ENCODE data around the gene ELP1.
"Not testable (repeated sequence)": the region's sequence is repeated elsewhere in the genome, so short reads cannot be mapped to it uniquely, and the experiment has no call there.

Gene ELP1

GRCh38 chr9:108924466-108924865 lies 9.5 kb downstream of the ELP1 start:
- FAIRE-seq (no peak), DNase-seq (ENCODE audit: low spot score) (no peak)

- no peak for DNase-seq (ENCODE audit: low spot score)
- FAIRE-seq: no peak
These were observed 12.7 kb downstream of the ELP1 start for GRCh38 chr9:108921200-108921599.

GRCh38 chr9:108920401-108920800 lies 13.5 kb downstream of the ELP1 start:
- DNase-seq (ENCODE audit: low spot score); FAIRE-seq: not testable (repeated sequence)

GRCh38 chr9:108919517-108919916 lies 14.4 kb downstream of the ELP1 start:
- DNase-seq (ENCODE audit: low spot score): no peak
- FAIRE-seq: no peak

DNA sequence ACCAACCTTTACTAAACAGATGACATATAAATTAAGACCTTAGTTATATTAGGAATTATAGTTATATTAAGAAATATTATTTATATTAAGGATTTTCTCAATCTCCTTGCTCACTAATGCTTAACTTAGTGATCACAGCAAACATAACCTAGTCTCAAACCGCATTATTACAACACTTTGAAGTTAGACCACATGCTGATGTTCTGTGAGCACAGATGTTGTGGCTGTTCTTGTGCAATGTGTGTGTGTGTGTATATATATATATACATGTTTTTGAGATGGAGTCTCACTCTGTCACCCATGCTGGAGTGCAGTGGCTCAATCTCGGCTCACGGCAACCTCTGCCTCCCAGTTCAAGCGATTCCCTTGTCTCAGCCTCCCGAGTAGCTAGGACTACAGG lies 20.5 kb downstream of the ELP1 start:
- no peak for DNase-seq (ENCODE audit: low spot score)
- no peak for FAIRE-seq

GRCh38 chr9:108911820-108912219 lies 22.1 kb downstream of the ELP1 start:
- FAIRE-seq (no peak), DNase-seq (ENCODE audit: low spot score) (no peak)

- DNase-seq (ENCODE audit: low spot score) (no peak), FAIRE-seq (no peak)
These were observed 23.0 kb downstream of the ELP1 start for GRCh38 chr9:108910914-108911313.

DNA sequence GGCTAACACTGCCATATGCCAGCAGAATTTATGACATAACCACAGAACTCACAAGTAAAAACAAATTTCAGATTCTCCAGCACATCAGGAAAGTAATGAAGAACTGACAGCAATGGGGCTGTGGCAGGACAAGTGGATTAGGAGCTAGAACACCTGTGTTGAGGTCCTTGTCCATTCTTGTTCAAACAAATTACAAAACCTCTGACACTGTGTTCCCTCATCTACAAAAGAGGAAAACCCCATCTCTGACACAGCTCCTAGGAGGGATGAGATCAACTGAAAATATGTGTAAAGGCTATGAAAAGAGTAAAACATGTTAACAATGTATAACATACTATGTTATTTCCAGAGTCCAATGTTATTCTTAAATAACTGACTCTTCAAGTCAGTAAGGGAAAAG lies 23.5 kb downstream of the ELP1 start:
- no peak for FAIRE-seq
- DNase-seq (ENCODE audit: low spot score): no peak

DNA sequence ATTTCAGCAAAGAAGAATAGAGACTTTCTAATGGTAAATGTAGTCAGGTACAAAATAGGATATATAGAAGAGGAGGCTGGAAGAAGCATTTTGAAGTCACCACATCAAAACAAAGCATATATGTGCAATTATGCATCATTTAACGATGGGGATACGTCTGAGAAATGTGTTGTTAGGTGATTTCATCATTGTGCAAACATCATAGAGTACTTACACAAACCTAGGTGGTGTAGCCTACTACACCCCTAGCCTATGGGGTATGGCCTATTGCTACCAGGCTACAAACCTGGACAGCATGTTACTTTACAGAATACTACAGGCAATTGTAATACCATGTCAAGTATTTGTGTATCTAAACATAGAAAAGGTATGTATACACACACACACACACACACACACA lies 28.4 kb downstream of the ELP1 start:
- FAIRE-seq (no peak), DNase-seq (ENCODE audit: low spot score) (no peak)

- DNase-seq (ENCODE audit: low spot score): no peak
- no peak for FAIRE-seq
These were observed 29.8 kb downstream of the ELP1 start for GRCh38 chr9:108904161-108904560.

GRCh38 chr9:108903420-108904103 lies 30.4 kb downstream of the ELP1 start:
- no peak for FAIRE-seq
- no peak for DNase-seq (ENCODE audit: low spot score)

GRCh38 chr9:108900176-108900575 lies 33.7 kb downstream of the ELP1 start:
- no peak for FAIRE-seq
- no peak for DNase-seq (ENCODE audit: low spot score)

GRCh38 chr9:108899023-108899695 lies 34.8 kb downstream of the ELP1 start:
- not testable (repeated sequence) for DNase-seq (ENCODE audit: low spot score); FAIRE-seq

DNA sequence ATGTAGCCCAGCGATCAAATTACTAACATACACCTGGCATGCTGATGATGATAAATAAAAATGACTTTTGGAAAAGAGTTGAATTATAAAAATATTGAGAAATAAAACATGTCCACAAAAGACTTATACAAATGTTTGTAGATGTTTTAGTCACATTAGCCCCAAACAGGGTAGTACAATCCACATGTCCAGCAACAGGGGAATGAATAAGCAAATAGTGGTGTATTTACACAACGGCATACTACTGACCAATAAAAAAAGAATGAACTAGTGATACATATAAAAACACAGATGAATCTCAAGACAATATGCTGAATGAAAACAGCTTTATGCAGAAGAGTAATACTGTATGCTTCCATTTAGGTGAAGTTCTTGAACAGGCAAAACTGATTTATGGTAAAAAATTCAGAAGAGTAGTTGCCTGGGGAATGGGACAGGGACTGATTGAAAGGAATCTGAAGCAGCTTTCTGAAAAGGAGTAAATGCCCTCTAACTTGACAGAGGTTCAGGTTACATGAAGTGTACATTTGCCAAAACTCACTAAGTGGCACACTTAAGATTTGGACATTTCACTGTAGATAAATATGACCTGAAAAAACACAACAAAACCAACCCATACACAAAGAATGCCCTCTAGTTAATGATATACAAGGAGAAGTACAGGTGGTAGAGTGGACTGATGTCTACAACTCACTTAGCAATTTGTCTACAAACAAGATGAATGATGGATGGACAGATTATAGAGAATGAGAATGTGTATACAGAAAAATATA lies 36.4 kb downstream of the ELP1 start:
- DNase-seq (ENCODE audit: low spot score) (no peak), FAIRE-seq (no peak)

DNA sequence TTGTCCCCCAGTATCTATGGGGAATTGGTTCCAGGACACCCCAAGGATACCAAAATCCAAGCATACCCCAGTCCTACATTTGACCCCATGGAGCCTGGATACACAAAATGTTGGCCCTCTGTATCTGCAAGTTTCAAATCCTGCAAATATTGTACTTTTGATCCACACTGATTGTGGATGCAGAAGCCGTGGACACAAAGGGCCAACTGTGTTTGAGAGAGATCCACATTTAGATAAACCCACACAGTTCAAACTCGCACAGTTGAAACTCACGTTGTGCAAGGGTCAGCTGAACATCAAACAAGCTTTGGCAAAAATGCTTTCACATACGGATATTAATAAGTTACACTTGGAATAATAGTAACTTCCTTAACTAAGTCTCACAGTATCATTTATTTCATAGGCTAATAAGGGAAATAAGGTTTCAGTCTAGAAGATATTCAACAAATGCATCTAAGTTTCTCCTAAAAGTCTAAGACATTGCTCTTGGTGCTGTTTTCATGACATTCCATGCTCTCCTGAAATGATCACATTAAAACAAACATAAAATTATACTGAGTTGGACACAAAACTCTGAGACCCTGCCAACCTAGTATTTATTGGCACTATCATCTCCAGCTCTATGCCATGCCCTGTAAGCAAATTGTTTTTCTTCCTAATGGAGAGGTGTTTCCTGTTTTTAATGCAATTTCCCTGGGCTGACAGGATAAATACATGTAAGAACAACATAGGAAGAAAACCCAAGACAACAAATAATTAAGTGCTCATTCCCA lies 39.5 kb downstream of the ELP1 start:
- DNase-seq (ENCODE audit: low spot score): no peak

GRCh38 chr9:108889649-108890067 lies 44.3 kb downstream of the ELP1 start:
- FAIRE-seq (no peak), DNase-seq (ENCODE audit: low spot score) (peak; percentile 36)

More for the DNA sequence above, 39.5 kb downstream of the ELP1 start:
- no peak for FAIRE-seq

GRCh38 chr9:108886594-108887271 lies 47.2 kb downstream of the ELP1 start:
- DNase-seq (ENCODE audit: low spot score); FAIRE-seq: not testable (repeated sequence)

DNA sequence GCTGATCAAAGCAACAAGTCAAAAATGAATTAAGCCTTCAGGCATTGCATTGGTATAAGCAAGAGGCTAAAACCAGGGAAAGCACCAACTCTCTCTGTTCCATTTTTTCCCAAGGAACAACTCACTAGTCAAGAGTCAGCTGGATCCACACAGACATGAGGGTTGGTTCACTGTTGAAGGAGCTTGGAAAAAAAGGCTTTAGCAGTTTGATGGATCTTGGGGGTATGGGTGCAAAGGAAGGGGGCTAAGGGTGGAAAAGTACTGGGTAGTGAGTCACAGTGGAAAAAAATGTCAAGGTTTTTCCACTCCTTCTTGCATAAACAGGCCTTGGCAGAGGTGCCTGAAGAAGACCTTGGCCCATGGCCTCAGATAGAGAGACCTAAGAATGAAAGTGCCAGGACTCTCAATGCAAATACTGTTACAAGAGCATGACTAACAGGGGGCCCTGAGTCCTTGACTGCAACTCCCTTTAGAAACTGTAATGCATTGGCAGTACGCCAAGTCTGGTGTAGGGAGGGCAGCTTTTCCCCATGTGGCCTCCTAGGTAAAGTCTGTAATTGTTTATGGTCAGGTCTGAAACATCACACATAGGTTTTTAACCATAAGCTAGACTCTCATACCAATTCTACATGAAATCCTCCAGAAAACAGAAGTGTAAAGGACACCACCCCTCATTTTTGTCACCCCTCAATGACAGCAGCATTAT lies 48.1 kb downstream of the ELP1 start:
- peak; percentile 84 for DNase-seq (ENCODE audit: low spot score)
- peak; percentile 76 for FAIRE-seq

DNA sequence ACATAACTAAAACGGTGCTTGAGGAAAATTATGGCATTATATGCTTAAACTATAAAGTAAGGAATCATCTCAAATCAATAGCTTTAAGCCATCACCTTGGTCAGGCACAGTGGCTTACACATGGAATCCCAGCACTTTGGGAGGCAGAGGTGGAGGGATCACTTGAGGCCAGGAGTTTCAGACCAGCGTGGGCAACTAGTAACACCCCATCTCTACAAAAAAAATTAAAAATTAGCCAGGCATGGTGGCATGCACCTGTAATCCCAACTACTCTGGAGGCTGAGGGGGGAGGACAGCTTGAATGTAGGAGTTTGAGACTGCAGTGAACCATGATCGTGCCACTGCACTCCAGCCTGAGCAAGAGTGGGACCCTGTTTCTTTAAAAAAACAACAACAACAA lies 49.2 kb downstream of the ELP1 start:
- DNase-seq (ENCODE audit: low spot score): no peak
- no peak for FAIRE-seq

DNA sequence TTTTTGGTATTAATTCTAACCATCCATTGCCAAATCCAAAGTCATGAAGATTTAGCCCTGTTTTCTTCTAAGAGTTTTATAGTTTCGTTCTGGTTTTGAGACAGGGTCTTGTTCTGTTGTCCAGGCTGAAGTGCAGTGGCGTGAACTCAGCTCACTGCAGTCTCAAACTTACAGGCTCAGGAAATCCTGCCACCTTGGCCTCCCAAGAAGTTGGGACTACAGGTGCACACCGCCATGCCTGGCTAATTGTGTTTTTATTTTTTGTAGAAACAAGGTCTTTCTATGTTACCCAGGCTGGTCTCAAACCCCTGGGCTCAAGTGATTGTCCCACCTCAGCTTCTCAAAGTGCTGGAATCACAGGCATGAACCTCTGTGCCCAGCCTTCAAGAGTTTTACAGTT lies 50.8 kb downstream of the ELP1 start:
- DNase-seq (ENCODE audit: low spot score) (no peak), FAIRE-seq (no peak)
